Kidney glomerular epithelial cell (primary cell): ENCODE results near the gene CD300LD.
A peak's percentile ranks its signal among the peaks of the same experiment; 100 is the strongest.
"Not testable (repeated sequence)": the region's sequence is repeated elsewhere in the genome, so short reads cannot be mapped to it uniquely, and the experiment has no call there.

Source experiments
- DNase-seq: peaks from one replicate; lab custom pipeline; 2025; lab: John Stamatoyannopoulos, UW

Gene CD300LD

GRCh38 chr17:74606050-74606449 is 14.0 kb upstream of the CD300LD start:
- DNase-seq, result no peak

- DNase-seq, result peak; percentile 50
Measured at GRCh38 chr17:74605361-74605760, 13.3 kb upstream of the CD300LD start.

- DNase-seq, result no peak
Measured at GRCh38 chr17:74604761-74605160, 12.7 kb upstream of the CD300LD start.

- DNase-seq, result no peak
Measured at GRCh38 chr17:74604200-74604599, 12.1 kb upstream of the CD300LD start.

- DNase-seq, result no peak
Measured at GRCh38 chr17:74603746-74604145, 11.7 kb upstream of the CD300LD start.

- no peak for DNase-seq
Measured at GRCh38 chr17:74603037-74603635, 11.1 kb upstream of the CD300LD start.

- DNase-seq, result peak; percentile 3
Measured at GRCh38 chr17:74601944-74602572, 10.0 kb upstream of the CD300LD start.

GRCh38 chr17:74599448-74599939 is 7.4 kb upstream of the CD300LD start:
- DNase-seq, result no peak

- no peak for DNase-seq
Measured at GRCh38 chr17:74599023-74599399, 6.9 kb upstream of the CD300LD start.

GRCh38 chr17:74598346-74599022 is 6.4 kb upstream of the CD300LD start:
- no peak for DNase-seq

GRCh38 chr17:74597069-74597790 is 5.1 kb upstream of the CD300LD start:
- DNase-seq, result no peak

- DNase-seq, result no peak
Measured at GRCh38 chr17:74595037-74595750, 3.1 kb upstream of the CD300LD start.

- no peak for DNase-seq
Measured at GRCh38 chr17:74591503-74591902, 580 bp downstream of the CD300LD start.

- DNase-seq, result no peak
Measured at GRCh38 chr17:74585711-74586110, 6.4 kb downstream of the CD300LD start.

- no peak for DNase-seq
Measured at GRCh38 chr17:74584292-74585060, 7.6 kb downstream of the CD300LD start.

- DNase-seq, result no peak
Measured at GRCh38 chr17:74582633-74583032, 9.4 kb downstream of the CD300LD start.

GRCh38 chr17:74579900-74580299 is 12.2 kb downstream of the CD300LD start:
- no peak for DNase-seq

GRCh38 chr17:74578979-74579378 is 13.1 kb downstream of the CD300LD start:
- no peak for DNase-seq

GRCh38 chr17:74574489-74575142 is 17.5 kb downstream of the CD300LD start:
- no peak for DNase-seq

- DNase-seq, result not testable (repeated sequence)
Measured at GRCh38 chr17:74573635-74574034, 18.4 kb downstream of the CD300LD start.

GRCh38 chr17:74573169-74573568 is 18.9 kb downstream of the CD300LD start:
- DNase-seq, result no peak
